HepG2 (cell line): ENCODE data around the gene KCNAB3. TPM values are rescaled to one million over a fixed set of nuclear protein-coding genes. Genes with fewer than 3 reads are reported as not detected.

Experiments used
- ATAC-seq: fragments of 200-7000 bp; cut with Tn5 transposase; 3 replicates; pipeline ENCODE4 v1.9.1; 2020; ENCODE audit warnings: mild to moderate bottlenecking, moderate library complexity
- BruUV-seq: library from RNA; stranded (reverse); fragments of 400-500 nt; replicated peaks from 2 replicates; lab custom pipeline; 2021; lab: Mats Ljungman, UMichigan
- CTCF ChIA-PET: fragments of 300-600 bp; formaldehyde crosslinking; extraction: SDS; loops from one replicate; lab custom pipeline; 2021; ENCODE audit warnings: low total read pairs, inconsistent platforms, low intra/inter-chr PET ratio; lab: Yijun Ruan, JAX
- POLR2A ChIA-PET: fragments of 350-600 bp; sonication (Branson Sonifier 250); formaldehyde crosslinking; loops from one replicate; lab custom pipeline; 2020; ENCODE audit warnings: antibody characterized with exemption, inconsistent platforms; lab: Yijun Ruan, JAX
- DNase-seq: peaks from one replicate; pipeline ENCODE4 v3.0.0-alpha.2; 2015; ENCODE audit warnings: low spot score
- FAIRE-seq: peaks from 3 replicates; lab custom pipeline; 2011; peaks lifted over from hg19 to GRCh38; lab: Jason Lieb, UNC
- H2AFZ ChIP-seq: one replicate; pipeline ENCODE4 v1.6.1; 2011; ENCODE audit warnings: low read length, inconsistent platforms
- H3K27ac ChIP-seq: fragments of 300-600 bp; 3 replicates; pipeline ENCODE4 v1.8.0; 2011; ENCODE audit warnings: mixed run types, mild to moderate bottlenecking, mixed read lengths, low read length, inconsistent platforms; ENCODE audit not compliant: insufficient read depth; ENCODE audit errors: extremely low read length
- H3K27me3 ChIP-seq, 2 experiments: fragments of 200-600 bp in 1 of 2; 2 replicates in 1 of 2; 3 replicates in 1 of 2; pipeline versions ENCODE4 v1.6.0 to v1.8.0; 2011; ENCODE audit warnings: low read length in 2 of 2, mild to moderate bottlenecking in 2 of 2, moderate library complexity in 2 of 2, inconsistent platforms in 1 of 2; ENCODE audit not compliant: insufficient read depth in 2 of 2, control insufficient read depth in 1 of 2
- H3K36me3 ChIP-seq, 2 experiments: fragments of 200-600 bp in 1 of 2; replicated peaks in 1 of 2; 2 replicates in 1 of 2; 3 replicates in 1 of 2; pipeline versions ENCODE4 v1.5.1 to v1.8.0; 2011; ENCODE audit warnings: low read length in 2 of 2, inconsistent platforms in 1 of 2; ENCODE audit not compliant: insufficient read depth in 2 of 2, control insufficient read depth in 1 of 2
- H3K4me1 ChIP-seq: 2 replicates; pipeline ENCODE4 v1.5.1; 2012; ENCODE audit warnings: low read length, inconsistent platforms; ENCODE audit not compliant: insufficient read depth
- H3K4me2 ChIP-seq: 2 replicates; pipeline ENCODE4 v1.6.0; 2011; ENCODE audit warnings: low read depth, low read length, inconsistent platforms
- H3K4me3 ChIP-seq, 3 experiments: fragments of 200-600 bp in 1 of 3; sonication (generic), shearing (Covaris generic) in 1 of 3; replicated peaks in 1 of 3; 2 replicates each; pipeline ENCODE4 v1.5.1; 2011 to 2016; ENCODE audit warnings: low read length in 3 of 3, inconsistent platforms in 2 of 3, low read depth in 2 of 3, mild to moderate bottlenecking in 2 of 3, control low read depth in 1 of 3, mixed read lengths in 1 of 3; ENCODE audit not compliant: insufficient read depth in 1 of 3
- H3K79me2 ChIP-seq: one replicate; pipeline ENCODE4 v1.6.1; 2011; ENCODE audit warnings: low read length, inconsistent platforms; ENCODE audit not compliant: insufficient read depth
- H3K9ac ChIP-seq: 2 replicates; pipeline ENCODE4 v1.6.0; 2011; ENCODE audit warnings: mild to moderate bottlenecking, low read depth, low read length, inconsistent platforms; ENCODE audit not compliant: insufficient read depth
- H3K9me3 ChIP-seq: 2 replicates; pipeline ENCODE4 v1.5.1; 2012; ENCODE audit warnings: mild to moderate bottlenecking, low read length
- H4K20me1 ChIP-seq: 2 replicates; pipeline ENCODE4 v1.6.0; 2011; ENCODE audit warnings: inconsistent platforms, mild to moderate bottlenecking, low read length, moderate library complexity; ENCODE audit not compliant: insufficient read depth
- MAFF ChIP-seq: IDR thresholded peaks from 2 replicates; pipeline ENCODE4 v1.6.1; 2011; ENCODE audit warnings: low read depth, low read length, improper control_type of control experiment
- MAFK ChIP-seq, 2 experiments: IDR thresholded peaks in 1 of 2; conservative IDR thresholded peaks in 1 of 2; 2 replicates each; pipeline ENCODE4 v1.6.1; 2011; ENCODE audit warnings: improper control_type of control experiment in 2 of 2, low read length in 2 of 2
- MBD4 ChIP-seq: IDR thresholded peaks from 2 replicates; pipeline ENCODE4 v1.6.1; 2012; ENCODE audit warnings: low read length, inconsistent platforms, borderline replicate concordance
- WGBS: methylation state at CpG from one replicate; pipeline ENCODE4 v1.1.6; 2017; ENCODE audit warnings: low lambda C conversion rate; 5-methylcytosine and 5-hydroxymethylcytosine counted together
- in situ Hi-C: cut with HindIII; loops from 2 replicates; pipeline ENCODE4 v1.10.0; 2017; ENCODE audit warnings: low pct_unique_long_range_greater_than_20kb; ENCODE audit not compliant: extremely low pct_ligation_motif_present
- intact Hi-C: fragments of 100-400 bp; cut with micrococcal nuclease; formaldehyde crosslinking; loops from one replicate; pipeline ENCODE4 v1.10.0; 2022; ENCODE audit not compliant: unreplicated experiment
- polyA plus RNA-seq, 8 experiments: library from polyadenylated mRNA; depleted of rRNA in 3 of 8; stranded (reverse) in 7 of 8; unstranded in 1 of 8; fragments of >200 nt; fragmentation: Illumina TruSeq in 4 of 8; extraction: Trizol in 4 of 8; gene quantifications; 2 replicates each; pipeline versions ENCODE4 v1.2.1 to v1.2.3, GENCODE V29; 2011 to 2016; ENCODE audit warnings: low read depth in 4 of 8, missing spikeins in 1 of 8, mixed read lengths in 1 of 8; ENCODE audit not compliant: insufficient read depth in 1 of 8
- total RNA-seq, 5 experiments: library from RNA; depleted of rRNA; stranded (reverse); fragments of >200 nt; fragmentation: Illumina TruSeq; extraction: Trizol; gene quantifications; 2 replicates each; pipeline ENCODE4 v1.2.3, GENCODE V29; 2016; ENCODE audit warnings: low read depth in 1 of 5
- TF ChIP-seq, protein P1 (sequence below): sonication (generic); formaldehyde crosslinking; IDR thresholded peaks from 2 replicates; pipeline ENCODE4 v1.8.0; 2022; ENCODE audit warnings: mild to moderate bottlenecking, missing genetic modification reagents, moderate library complexity
- TF ChIP-seq, protein P2 (sequence below): sonication (generic); formaldehyde crosslinking; IDR thresholded peaks from 2 replicates; pipeline ENCODE4 v1.5.1; 2020; ENCODE audit warnings: missing genetic modification reagents, mild to moderate bottlenecking, borderline replicate concordance

The KCNAB3 gene
- total and polyA plus RNA-seq, 2 of the 13 experiments (the other 11 are each of a cell fraction or from before 2014, with no cell fraction given): 0.29 to 0.88 TPM

DNA sequence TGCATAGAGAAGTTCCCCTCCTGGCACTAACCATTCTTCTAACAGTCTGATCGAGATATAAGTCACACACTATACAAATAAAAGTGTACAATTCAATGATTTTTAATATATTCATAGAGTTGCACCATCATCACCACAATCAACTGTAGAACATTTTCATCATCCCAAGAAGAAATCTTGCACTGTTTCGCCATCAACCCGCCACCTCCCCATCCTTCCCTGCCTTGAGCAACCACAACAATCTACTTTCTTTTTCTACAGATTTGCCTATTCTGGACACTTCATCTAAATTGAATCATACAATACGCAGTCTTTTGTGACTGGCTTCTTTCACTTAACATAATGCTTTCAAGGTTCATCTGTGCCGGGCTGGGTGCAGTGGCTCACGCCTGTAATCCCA lies 39.8 kb upstream of the KCNAB3 start (continued):
- TF ChIP-seq MBD4: no peak
- TF ChIP-seq, protein P1, sequence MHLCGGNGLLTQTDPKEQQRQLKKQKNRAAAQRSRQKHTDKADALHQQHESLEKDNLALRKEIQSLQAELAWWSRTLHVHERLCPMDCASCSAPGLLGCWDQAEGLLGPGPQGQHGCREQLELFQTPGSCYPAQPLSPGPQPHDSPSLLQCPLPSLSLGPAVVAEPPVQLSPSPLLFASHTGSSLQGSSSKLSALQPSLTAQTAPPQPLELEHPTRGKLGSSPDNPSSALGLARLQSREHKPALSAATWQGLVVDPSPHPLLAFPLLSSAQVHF: no peak

DNA sequence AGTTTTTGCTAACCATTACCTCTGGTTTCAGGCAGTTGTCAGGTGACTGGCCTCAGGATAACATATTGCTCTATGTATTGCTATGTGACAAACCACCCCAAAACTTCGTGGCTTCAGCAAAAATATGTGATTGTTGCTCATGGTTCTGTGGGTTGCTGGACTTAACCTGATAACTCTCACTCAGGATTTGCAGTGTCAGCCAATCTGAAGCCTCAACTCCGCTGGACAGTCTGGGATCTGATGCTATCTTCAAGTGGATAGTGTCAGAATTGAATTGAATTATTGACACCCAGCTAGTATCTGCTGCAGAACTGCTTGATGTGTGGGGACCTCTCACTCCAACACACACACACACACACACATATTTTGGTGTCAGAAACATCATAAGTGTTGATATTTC lies 38.1 kb upstream of the KCNAB3 start:
- no TSS peak for BruUV-seq
- FAIRE-seq (no peak), ATAC-seq (no peak), DNase-seq (no peak)
- TF ChIP-seq MAFK (conservative IDR thresholded peaks at IDR 0.05 in 1 of 2, IDR thresholded peaks at IDR 0.05 in 1 of 2; ENCODE audit: low read length in 2 of 2) (peak; percentile 73 to 85), MAFF (peak; percentile 80)
- TF ChIP-seq, protein P2, sequence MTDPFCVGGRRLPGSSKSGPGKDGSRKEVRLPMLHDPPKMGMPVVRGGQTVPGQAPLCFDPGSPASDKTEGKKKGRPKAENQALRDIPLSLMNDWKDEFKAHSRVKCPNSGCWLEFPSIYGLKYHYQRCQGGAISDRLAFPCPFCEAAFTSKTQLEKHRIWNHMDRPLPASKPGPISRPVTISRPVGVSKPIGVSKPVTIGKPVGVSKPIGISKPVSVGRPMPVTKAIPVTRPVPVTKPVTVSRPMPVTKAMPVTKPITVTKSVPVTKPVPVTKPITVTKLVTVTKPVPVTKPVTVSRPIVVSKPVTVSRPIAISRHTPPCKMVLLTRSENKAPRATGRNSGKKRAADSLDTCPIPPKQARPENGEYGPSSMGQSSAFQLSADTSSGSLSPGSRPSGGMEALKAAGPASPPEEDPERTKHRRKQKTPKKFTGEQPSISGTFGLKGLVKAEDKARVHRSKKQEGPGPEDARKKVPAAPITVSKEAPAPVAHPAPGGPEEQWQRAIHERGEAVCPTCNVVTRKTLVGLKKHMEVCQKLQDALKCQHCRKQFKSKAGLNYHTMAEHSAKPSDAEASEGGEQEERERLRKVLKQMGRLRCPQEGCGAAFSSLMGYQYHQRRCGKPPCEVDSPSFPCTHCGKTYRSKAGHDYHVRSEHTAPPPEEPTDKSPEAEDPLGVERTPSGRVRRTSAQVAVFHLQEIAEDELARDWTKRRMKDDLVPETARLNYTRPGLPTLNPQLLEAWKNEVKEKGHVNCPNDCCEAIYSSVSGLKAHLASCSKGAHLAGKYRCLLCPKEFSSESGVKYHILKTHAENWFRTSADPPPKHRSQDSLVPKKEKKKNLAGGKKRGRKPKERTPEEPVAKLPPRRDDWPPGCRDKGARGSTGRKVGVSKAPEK (CRISPR knock-in tag): no peak
- H2AFZ ChIP-seq: no peak overlapping the region
- intact Hi-C loops: no loop called here
- H3K79me2 ChIP-seq: no peaks in the 10 kb centered on the region
- H3K4me1 ChIP-seq: no peaks in the 10 kb centered on the region
- no peak overlapping the region for H3K27ac ChIP-seq
- H4K20me1 ChIP-seq: no peaks in the 10 kb centered on the region
- H3K27me3 ChIP-seq: peaks cover 0 to 10% of the 10 kb centered on the region in 2 experiments; a peak in 2 of 5 replicates
- ChIA-PET POLR2A (no interaction called here), CTCF (no interaction called here)
- no peaks in the 10 kb centered on the region for H3K9me3 ChIP-seq
- no peak overlapping the region for H3K9ac ChIP-seq
- no peaks in the 10 kb centered on the region for H3K36me3 ChIP-seq
- in situ Hi-C loops: no loop called here
- H3K4me3 ChIP-seq: no peak overlapping the region
- WGBS: 0% methylated on average over 1 of the region's 2 CpGs
- no peak overlapping the region for H3K4me2 ChIP-seq
